K562 (cell line): Measurements from ENCODE around the gene CCDC138. TPM values are rescaled to one million over a fixed set of nuclear protein-coding genes. Genes with fewer than 3 reads are reported as not detected.

Experiments
- DIDO1 ChIP-seq: fragments of 450-650 bp; IDR thresholded peaks from 2 replicates; pipeline ENCODE4 v1.6.1; 2016; ENCODE audit warnings: low read depth, missing biosample characterization, missing genetic modification characterization
- DLX4 ChIP-seq: fragments of 250-450 bp; sonication (Bioruptor Pico); IDR thresholded peaks from 2 replicates; pipeline ENCODE4 v1.6.1; 2021; ENCODE audit warnings: mild to moderate bottlenecking
- FUS ChIP-seq: fragments of 200-400 bp; formaldehyde crosslinking; optimal IDR thresholded peaks from 2 replicates; pipeline ENCODE3; 2017; ENCODE audit warnings: low read depth, low read length
- GABPB2 ChIP-seq: fragments of 250-450 bp; sonication (Bioruptor Pico); conservative IDR thresholded peaks from 2 replicates; pipeline ENCODE4 v1.5.1; 2021; ENCODE audit warnings: mild to moderate bottlenecking
- HIVEP1 ChIP-seq: fragments of 250-450 bp; sonication (Bioruptor Pico); IDR thresholded peaks from 2 replicates; pipeline ENCODE4 v1.4.0; 2020; ENCODE audit warnings: mild to moderate bottlenecking
- HNRNPH1 ChIP-seq: fragments of 200-400 bp; formaldehyde crosslinking; optimal IDR thresholded peaks from 2 replicates; pipeline ENCODE3; 2017; ENCODE audit warnings: low read depth, mild to moderate bottlenecking, low read length, moderate library complexity
- PREB ChIP-seq: sonication (generic); formaldehyde crosslinking; IDR thresholded peaks from 2 replicates; pipeline ENCODE4 v1.8.1; 2023; ENCODE audit warnings: mild to moderate bottlenecking, missing genetic modification reagents
- RCOR1 ChIP-seq, 2 experiments: IDR thresholded peaks; 2 replicates each; pipeline ENCODE4 v1.6.1; 2012; ENCODE audit warnings: low read depth in 2 of 2, low read length in 2 of 2, borderline replicate concordance in 1 of 2, improper control_type of control experiment in 1 of 2
- RHOXF2B ChIP-seq: fragments of 250-450 bp; sonication (Bioruptor Pico); conservative IDR thresholded peaks from 2 replicates; pipeline ENCODE4 v1.5.1; 2021
- SIN3B ChIP-seq: fragments of 450-650 bp; IDR thresholded peaks from 2 replicates; pipeline ENCODE4 v1.6.1; 2017; ENCODE audit warnings: low read depth, mild to moderate bottlenecking, moderate library complexity
- SIX5 ChIP-seq, 2 experiments: IDR thresholded peaks; 2 replicates each; pipeline ENCODE4 v1.6.1; 2011; ENCODE audit warnings: low read length in 2 of 2, borderline replicate concordance in 1 of 2, low read depth in 1 of 2, mild to moderate bottlenecking in 1 of 2, moderate library complexity in 1 of 2; ENCODE audit not compliant: insufficient read depth in 1 of 2
- SRSF7 ChIP-seq: fragments of 200-400 bp; formaldehyde crosslinking; optimal IDR thresholded peaks from 2 replicates; pipeline ENCODE3; 2017; ENCODE audit warnings: mild to moderate bottlenecking, low read depth, low read length
- YY1 ChIP-seq, 3 experiments: IDR thresholded peaks; 2 replicates each; pipeline ENCODE4 v1.6.1; 2011; ENCODE audit warnings: low read length in 2 of 3, mild to moderate bottlenecking in 2 of 3, moderate library complexity in 2 of 3, borderline replicate concordance in 1 of 3, control low read depth in 1 of 3, low read depth in 1 of 3; ENCODE audit not compliant: insufficient read depth in 3 of 3, insufficient replicate concordance in 2 of 3, control insufficient read depth in 1 of 3, insufficient read length in 1 of 3; ENCODE audit errors: extremely low read depth in 1 of 3
- ZNF224 ChIP-seq: sonication (generic); formaldehyde crosslinking; IDR thresholded peaks from 2 replicates; pipeline ENCODE4 v1.8.0; 2022; ENCODE audit warnings: mild to moderate bottlenecking, missing genetic modification reagents
- ZNF347 ChIP-seq: fragments of 450-650 bp; formaldehyde crosslinking; IDR thresholded peaks from 2 replicates; pipeline ENCODE4 v1.4.0; 2020; ENCODE audit warnings: low read depth, mild to moderate bottlenecking, moderate library complexity
- ZNF444 ChIP-seq: fragments of 250-450 bp; sonication (Bioruptor Pico); IDR thresholded peaks from 2 replicates; pipeline ENCODE4 v1.4.0; 2020; ENCODE audit warnings: mild to moderate bottlenecking, moderate library complexity
- polyA plus RNA-seq, 8 experiments: library from polyadenylated mRNA; depleted of rRNA in 4 of 8; stranded (reverse) in 5 of 8; unstranded in 3 of 8; fragments of >200 nt; fragmentation: Nextera tagmentation in 2 of 8; fragmentation: Illumina TruSeq in 1 of 8; extraction: Ambion mirVana in 2 of 8; extraction: Trizol in 1 of 8; gene quantifications; 2 replicates each; pipeline versions ENCODE4 v1.2.1 to v1.2.3, GENCODE V29; 2011 to 2014; ENCODE audit warnings: inconsistent platforms in 1 of 8, missing spikeins in 1 of 8
- total RNA-seq, 7 experiments: library from RNA; depleted of rRNA in 6 of 7; stranded (reverse); fragments of >200 nt in 6 of 7; fragmentation: Illumina TruSeq in 2 of 7; extraction: Trizol in 2 of 7; gene quantifications; 2 replicates each; pipeline versions ENCODE4 v1.2.1 to v1.2.3, GENCODE V29; 2011 to 2021; ENCODE audit warnings: low replicate concordance in 1 of 7
- TF ChIP-seq, protein P1 (sequence below): fragments of 450-650 bp; formaldehyde crosslinking; IDR thresholded peaks from 2 replicates; pipeline ENCODE4 v1.4.0; 2022; ENCODE audit warnings: missing genetic modification characterization
- TF ChIP-seq, protein P2 (sequence below): fragments of 250-450 bp; sonication (Bioruptor Pico); IDR thresholded peaks from 2 replicates; pipeline ENCODE4 v1.4.0; 2020; ENCODE audit warnings: mild to moderate bottlenecking, moderate library complexity, borderline replicate concordance
- TF ChIP-seq, protein P3 (sequence below): fragments of 450-650 bp; IDR thresholded peaks from 2 replicates; pipeline ENCODE4 v1.6.1; 2018; ENCODE audit warnings: mild to moderate bottlenecking, low read depth; ENCODE audit not compliant: partially characterized antibody

CCDC138 gene
- total and polyA plus RNA-seq, 9 of the 15 experiments (the other 6 are each of a cell fraction or from before 2014, with no cell fraction given) = 17.5 to 44.6 (median 26.7) TPM

DNA sequence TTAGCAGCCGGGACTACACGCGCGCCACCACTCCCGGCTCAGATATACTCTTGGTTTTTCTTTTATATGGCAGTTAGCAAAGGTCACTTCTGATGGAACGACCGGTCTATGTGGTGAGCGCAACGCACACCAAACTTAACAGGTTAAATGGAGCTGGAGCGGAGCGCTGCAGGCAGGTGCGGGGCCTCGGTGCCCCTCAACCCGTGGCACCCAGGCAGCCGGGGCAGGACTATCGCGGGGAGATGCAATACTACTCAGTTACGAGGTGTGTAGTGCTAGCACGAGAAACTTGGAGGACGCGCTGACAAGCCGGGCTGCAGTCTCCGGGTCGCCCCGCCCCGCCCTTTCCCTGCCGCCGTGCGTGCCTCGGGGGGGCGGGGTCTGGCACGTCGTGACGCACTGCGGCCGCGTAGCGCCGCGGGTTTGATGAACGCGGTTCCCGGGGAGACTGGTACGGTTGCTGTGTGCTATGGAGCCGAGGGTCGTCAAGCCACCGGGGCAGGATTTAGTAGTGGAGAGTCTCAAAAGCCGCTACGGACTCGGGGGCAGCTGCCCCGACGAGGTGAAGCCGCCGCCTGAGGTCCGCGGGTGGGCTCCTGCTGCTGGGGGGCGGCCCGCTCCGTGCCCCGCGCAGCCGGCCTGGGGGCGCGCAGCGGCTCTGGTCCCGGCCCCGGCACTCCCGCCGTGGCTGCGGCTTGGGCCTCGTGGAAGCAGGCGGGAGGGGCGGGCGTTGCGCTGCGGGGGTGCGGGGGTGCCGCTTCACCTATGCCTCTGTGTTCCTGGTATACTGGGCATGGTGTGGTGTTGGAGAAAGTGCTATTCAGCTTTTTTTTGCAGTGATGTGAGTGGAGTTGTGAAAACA is at the start of gene CCDC138 (continued):
- TF ChIP-seq PREB (CRISPR knock-in tag) = no peak
- no peak for TF ChIP-seq DIDO1 (tag)
- TF ChIP-seq SIX5 (IDR thresholded peaks at IDR 0.05; ENCODE audit: borderline replicate concordance in 1 of 2, insufficient read depth in 1 of 2, low read depth in 1 of 2, low read length in 2 of 2) = no peak
- TF ChIP-seq, protein P1, sequence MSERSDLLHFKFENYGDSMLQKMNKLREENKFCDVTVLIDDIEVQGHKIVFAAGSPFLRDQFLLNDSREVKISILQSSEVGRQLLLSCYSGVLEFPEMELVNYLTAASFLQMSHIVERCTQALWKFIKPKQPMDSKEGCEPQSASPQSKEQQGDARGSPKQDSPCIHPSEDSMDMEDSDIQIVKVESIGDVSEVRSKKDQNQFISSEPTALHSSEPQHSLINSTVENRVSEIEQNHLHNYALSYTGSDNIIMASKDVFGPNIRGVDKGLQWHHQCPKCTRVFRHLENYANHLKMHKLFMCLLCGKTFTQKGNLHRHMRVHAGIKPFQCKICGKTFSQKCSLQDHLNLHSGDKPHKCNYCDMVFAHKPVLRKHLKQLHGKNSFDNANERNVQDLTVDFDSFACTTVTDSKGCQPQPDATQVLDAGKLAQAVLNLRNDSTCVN (CRISPR knock-in tag) = 0 out of 2 replicates have a peak, but pooled peaks have one; percentile 40
- no peak for TF ChIP-seq DLX4 (CRISPR knock-in tag)
- no peak for TF ChIP-seq HIVEP1
- no peak for TF ChIP-seq ZNF347 (CRISPR knock-in tag)
- no peak for TF ChIP-seq RHOXF2B
- TF ChIP-seq ZNF224 = no peak
- TF ChIP-seq RCOR1 (IDR thresholded peaks at IDR 0.05; ENCODE audit: borderline replicate concordance in 1 of 2, low read depth in 2 of 2, low read length in 2 of 2) = peak in 1 of 2 experiments; percentile 51; a peak in 2 of 4 replicates
- TF ChIP-seq FUS = peak; percentile 47
- 0 out of 2 replicates have a peak, but pooled peaks have one; percentile 31 for TF ChIP-seq SIN3B
- TF ChIP-seq, protein P2, sequence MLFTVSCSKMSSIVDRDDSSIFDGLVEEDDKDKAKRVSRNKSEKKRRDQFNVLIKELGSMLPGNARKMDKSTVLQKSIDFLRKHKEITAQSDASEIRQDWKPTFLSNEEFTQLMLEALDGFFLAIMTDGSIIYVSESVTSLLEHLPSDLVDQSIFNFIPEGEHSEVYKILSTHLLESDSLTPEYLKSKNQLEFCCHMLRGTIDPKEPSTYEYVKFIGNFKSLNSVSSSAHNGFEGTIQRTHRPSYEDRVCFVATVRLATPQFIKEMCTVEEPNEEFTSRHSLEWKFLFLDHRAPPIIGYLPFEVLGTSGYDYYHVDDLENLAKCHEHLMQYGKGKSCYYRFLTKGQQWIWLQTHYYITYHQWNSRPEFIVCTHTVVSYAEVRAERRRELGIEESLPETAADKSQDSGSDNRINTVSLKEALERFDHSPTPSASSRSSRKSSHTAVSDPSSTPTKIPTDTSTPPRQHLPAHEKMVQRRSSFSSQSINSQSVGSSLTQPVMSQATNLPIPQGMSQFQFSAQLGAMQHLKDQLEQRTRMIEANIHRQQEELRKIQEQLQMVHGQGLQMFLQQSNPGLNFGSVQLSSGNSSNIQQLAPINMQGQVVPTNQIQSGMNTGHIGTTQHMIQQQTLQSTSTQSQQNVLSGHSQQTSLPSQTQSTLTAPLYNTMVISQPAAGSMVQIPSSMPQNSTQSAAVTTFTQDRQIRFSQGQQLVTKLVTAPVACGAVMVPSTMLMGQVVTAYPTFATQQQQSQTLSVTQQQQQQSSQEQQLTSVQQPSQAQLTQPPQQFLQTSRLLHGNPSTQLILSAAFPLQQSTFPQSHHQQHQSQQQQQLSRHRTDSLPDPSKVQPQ (CRISPR knock-in tag) = no peak
- TF ChIP-seq GABPB2 (CRISPR knock-in tag) = no peak
- TF ChIP-seq, protein P3, sequence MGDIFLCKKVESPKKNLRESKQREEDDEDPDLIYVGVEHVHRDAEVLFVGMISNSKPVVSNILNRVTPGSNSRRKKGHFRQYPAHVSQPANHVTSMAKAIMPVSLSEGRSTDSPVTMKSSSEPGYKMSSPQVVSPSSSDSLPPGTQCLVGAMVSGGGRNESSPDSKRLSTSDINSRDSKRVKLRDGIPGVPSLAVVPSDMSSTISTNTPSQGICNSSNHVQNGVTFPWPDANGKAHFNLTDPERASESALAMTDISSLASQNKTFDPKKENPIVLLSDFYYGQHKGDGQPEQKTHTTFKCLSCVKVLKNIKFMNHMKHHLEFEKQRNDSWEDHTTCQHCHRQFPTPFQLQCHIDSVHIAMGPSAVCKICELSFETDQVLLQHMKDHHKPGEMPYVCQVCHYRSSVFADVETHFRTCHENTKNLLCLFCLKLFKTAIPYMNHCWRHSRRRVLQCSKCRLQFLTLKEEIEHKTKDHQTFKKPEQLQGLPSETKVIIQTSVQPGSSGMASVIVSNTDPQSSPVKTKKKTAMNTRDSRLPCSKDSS = no peak
- peak in 2 of 3 experiments; percentile 49 to 70 for TF ChIP-seq YY1 (IDR thresholded peaks at IDR 0.05; ENCODE audit: borderline replicate concordance in 1 of 3, control insufficient read depth in 1 of 3, extremely low read depth in 1 of 3, insufficient read depth in 3 of 3, insufficient read length in 1 of 3, insufficient replicate concordance in 2 of 3, low read depth in 1 of 3, low read length in 2 of 3)
- TF ChIP-seq HNRNPH1 = no peak
- TF ChIP-seq ZNF444 (CRISPR knock-in tag) = no peak
- TF ChIP-seq SRSF7 = no peak
